Measurements from ENCODE around the gene ZNF423. TPM values are rescaled to one million over a fixed set of nuclear protein-coding genes. Genes with fewer than 3 reads are reported as not detected.

ZNF423 gene
- total RNA-seq, 6 experiments from 2014 or later, result 0.43 to 1.2 (median 0.89) TPM

DNA sequence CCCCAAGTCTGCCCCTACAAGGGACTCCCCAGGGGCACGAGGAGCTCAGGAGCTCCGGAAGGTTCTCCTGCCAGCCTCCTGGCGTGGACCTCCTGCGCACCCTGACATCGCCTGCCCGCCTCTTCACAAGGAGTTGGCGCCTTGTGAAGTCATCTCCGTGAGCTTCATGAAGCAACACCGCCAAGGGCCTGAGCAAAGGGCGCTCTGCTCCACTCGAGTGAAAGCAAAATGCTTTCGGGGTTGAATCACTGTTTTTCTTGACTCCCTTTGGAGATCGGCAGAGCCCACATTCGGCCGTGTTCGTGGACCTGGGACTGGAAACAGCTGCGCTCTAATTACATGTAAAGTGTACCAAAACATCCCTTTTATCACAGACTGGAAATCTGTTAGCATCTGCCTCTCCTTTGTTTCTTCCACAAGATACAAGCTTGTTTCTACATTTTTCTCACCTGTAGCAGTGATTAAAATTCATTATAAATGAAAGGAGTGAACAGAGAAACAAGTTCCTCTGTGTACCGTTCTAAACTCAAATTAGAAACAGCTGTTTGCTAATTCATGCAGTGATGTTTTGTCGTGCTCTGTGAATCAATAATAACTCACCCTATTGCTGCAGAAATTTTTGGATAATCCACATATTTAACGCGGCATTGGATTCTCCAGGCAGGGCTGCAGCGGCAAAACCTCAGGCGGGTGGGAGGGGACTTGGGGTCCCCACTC lies 203.3 kb downstream of the ZNF423 start:
- no peak for DNase-seq

DNA sequence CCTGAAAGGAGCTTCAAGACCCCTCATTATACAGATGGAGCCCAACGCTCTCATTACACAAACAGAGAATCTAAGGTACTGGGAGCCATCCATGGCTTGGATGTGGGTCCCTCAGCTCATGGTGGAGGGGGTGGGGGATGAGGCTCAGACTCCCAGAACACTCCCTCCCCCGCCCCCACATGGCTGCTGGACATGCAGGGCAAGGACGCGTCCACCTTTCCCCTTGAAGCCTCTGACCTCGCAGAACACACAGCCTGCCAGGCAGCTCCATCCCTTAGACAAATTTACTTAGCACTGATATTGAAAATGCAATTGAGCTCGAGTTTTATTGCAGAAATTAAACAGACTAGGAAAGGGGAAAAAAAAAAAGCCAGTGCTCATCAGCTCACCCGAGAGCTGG lies 203.9 kb downstream of the ZNF423 start:
- DNase-seq (peak in 2 of 3 donors; percentile 58 to 69), ATAC-seq (peak in 3 of 4 donors; percentile 37 to 47 (median 38))
- Histone ChIP-seq H3K4me1 (no peaks in the 10 kb centered on the region), H3K9me3 (peaks cover 0 to 3% (median 0%) of the 10 kb centered on the region in 4 donors), H3K27me3 (no peaks in the 10 kb centered on the region), H3K36me3 (no peaks in the 10 kb centered on the region), H3K4me3 (no peak overlapping the region), H3K27ac (no peak overlapping the region)
- TF ChIP-seq POLR2A (IDR thresholded peaks at IDR 0.05), result no peak
- TF ChIP-seq, protein P1, sequence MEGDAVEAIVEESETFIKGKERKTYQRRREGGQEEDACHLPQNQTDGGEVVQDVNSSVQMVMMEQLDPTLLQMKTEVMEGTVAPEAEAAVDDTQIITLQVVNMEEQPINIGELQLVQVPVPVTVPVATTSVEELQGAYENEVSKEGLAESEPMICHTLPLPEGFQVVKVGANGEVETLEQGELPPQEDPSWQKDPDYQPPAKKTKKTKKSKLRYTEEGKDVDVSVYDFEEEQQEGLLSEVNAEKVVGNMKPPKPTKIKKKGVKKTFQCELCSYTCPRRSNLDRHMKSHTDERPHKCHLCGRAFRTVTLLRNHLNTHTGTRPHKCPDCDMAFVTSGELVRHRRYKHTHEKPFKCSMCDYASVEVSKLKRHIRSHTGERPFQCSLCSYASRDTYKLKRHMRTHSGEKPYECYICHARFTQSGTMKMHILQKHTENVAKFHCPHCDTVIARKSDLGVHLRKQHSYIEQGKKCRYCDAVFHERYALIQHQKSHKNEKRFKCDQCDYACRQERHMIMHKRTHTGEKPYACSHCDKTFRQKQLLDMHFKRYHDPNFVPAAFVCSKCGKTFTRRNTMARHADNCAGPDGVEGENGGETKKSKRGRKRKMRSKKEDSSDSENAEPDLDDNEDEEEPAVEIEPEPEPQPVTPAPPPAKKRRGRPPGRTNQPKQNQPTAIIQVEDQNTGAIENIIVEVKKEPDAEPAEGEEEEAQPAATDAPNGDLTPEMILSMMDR (IDR thresholded peaks at IDR 0.05), result no peak
- 27% methylated on average over 5 of the region's 7 CpGs for WGBS (ENCODE audit: insufficient coverage, low coverage, low lambda C conversion rate, missing lambda C conversion rate)
- intact Hi-C loops (cut with DNase I), result no loop called here

More for the DNA sequence above, 203.3 kb downstream of the ZNF423 start:
- Histone ChIP-seq H3K9me3 (peaks cover 0 to 3% (median 0%) of the 10 kb centered on the region in 4 donors), H3K27me3 (no peaks in the 10 kb centered on the region), H3K36me3 (no peaks in the 10 kb centered on the region), H3K4me3 (no peak overlapping the region), H3K4me1 (no peaks in the 10 kb centered on the region), H3K27ac (no peak overlapping the region)
- TF ChIP-seq POLR2A (IDR thresholded peaks at IDR 0.05), result no peak
- TF ChIP-seq, protein P1 (IDR thresholded peaks at IDR 0.05), result no peak
- intact Hi-C loops (cut with DNase I), result no loop called here
- ATAC-seq, result peak in 1 of 4 donors; percentile 28
- 44% methylated on average over 15 of the region's 23 CpGs for WGBS (ENCODE audit: insufficient coverage, low coverage, low lambda C conversion rate, missing lambda C conversion rate)

DNA sequence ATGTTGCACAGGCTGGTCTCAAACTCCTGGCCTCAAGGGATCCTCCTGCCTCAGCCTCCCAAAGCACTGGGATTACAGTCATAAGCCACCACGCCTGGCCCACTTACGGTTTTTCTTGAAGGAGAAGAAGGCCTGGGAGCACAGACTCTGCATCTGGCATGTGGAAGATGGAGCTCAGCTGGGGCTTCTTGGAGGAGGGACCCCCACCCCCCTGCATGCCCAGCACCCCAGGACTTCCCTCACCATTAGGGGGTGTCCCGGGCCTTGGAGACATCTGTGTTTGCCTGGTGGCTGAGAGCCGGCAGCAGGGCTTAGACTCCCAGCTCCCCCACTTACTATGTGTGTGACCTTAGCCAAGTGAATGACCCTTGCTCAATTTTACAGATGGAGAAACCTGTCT lies 204.7 kb downstream of the ZNF423 start:
- WGBS (ENCODE audit: insufficient coverage, low coverage, low lambda C conversion rate, missing lambda C conversion rate), result 73% methylated on average over 2 of the region's 4 CpGs
- intact Hi-C loops (cut with DNase I), result no loop called here
- Histone ChIP-seq H3K27ac (no peak overlapping the region), H3K36me3 (no peaks in the 10 kb centered on the region), H3K4me1 (no peaks in the 10 kb centered on the region), H3K27me3 (no peaks in the 10 kb centered on the region), H3K9me3 (peaks cover 0 to 3% (median 0%) of the 10 kb centered on the region in 4 donors), H3K4me3 (no peak overlapping the region)
- DNase-seq, result no peak
- no peak for ATAC-seq
- TF ChIP-seq POLR2A (IDR thresholded peaks at IDR 0.05), result no peak
- TF ChIP-seq, protein P1 (IDR thresholded peaks at IDR 0.05), result no peak

DNA sequence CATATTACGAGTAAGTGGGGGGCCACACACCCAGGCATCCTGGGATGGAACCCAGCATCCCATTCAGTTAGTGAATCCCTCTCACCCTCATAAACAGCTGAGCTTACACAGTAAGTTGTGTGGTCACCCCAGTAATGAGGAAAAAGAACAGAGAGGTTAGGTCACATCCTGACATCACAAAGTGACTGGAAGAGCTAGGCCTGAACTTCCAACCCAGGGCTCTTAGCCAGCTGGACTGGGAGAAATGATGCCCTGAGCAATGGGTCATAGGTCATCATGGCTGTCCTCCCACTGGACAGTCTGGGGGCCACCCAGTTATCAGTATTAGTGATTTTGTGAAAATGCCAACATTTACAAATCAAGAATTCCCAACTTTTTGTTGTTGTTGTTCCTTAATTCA lies 205.3 kb downstream of the ZNF423 start:
- WGBS (ENCODE audit: insufficient coverage, low coverage, low lambda C conversion rate, missing lambda C conversion rate), result 83% methylated on average over 1 of the region's 1 CpG
- TF ChIP-seq POLR2A (IDR thresholded peaks at IDR 0.05), result no peak
- TF ChIP-seq, protein P1 (IDR thresholded peaks at IDR 0.05), result no peak
- peak in 1 of 3 donors; percentile 71 for DNase-seq
- Histone ChIP-seq H3K4me3 (no peak overlapping the region), H3K27me3 (no peaks in the 10 kb centered on the region), H3K4me1 (no peaks in the 10 kb centered on the region), H3K27ac (no peak overlapping the region), H3K36me3 (no peaks in the 10 kb centered on the region), H3K9me3 (peaks cover 0 to 3% (median 0%) of the 10 kb centered on the region in 4 donors)
- intact Hi-C loops (cut with DNase I), result no loop called here
- peak in 3 of 4 donors; percentile 56 to 72 (median 66) for ATAC-seq

Data from right lobe of liver (tissue), 6 donors.